Neuronal stem cell (in vitro differentiated cells): ENCODE results near the gene PPOX.
A peak's percentile ranks its signal among the peaks of the same experiment; 100 is the strongest.

ENCODE experiments used
- DNase-seq: peaks from one replicate; pipeline ENCODE4 v3.0.0-alpha.2; 2013; ENCODE audit warnings: low spot score
- H2AFZ ChIP-seq: one replicate; pipeline ENCODE4 v1.6.1; 2013; ENCODE audit warnings: mild to moderate bottlenecking, low read length, inconsistent platforms
- H2AK5ac ChIP-seq: 2 replicates; pipeline ENCODE4 v1.6.1; 2013; ENCODE audit warnings: low read depth, mild to moderate bottlenecking, inconsistent platforms, low read length, moderate library complexity, mixed read lengths
- H2BK120ac ChIP-seq: 2 replicates; pipeline ENCODE4 v1.6.1; 2013; ENCODE audit warnings: low read depth, mild to moderate bottlenecking, inconsistent platforms, low read length, moderate library complexity, mixed read lengths
- H2BK12ac ChIP-seq: one replicate; pipeline ENCODE4 v1.6.1; 2013; ENCODE audit warnings: low read length, inconsistent platforms
- H2BK15ac ChIP-seq: 2 replicates; pipeline ENCODE4 v1.6.1; 2013; ENCODE audit warnings: mild to moderate bottlenecking, low read length, inconsistent platforms, mixed read lengths
- H2BK5ac ChIP-seq: one replicate; pipeline ENCODE4 v1.6.1; 2013; ENCODE audit warnings: inconsistent platforms, mild to moderate bottlenecking, low read length, moderate library complexity
- H3K14ac ChIP-seq: one replicate; pipeline ENCODE4 v1.6.1; 2013; ENCODE audit warnings: low read length, inconsistent platforms
- H3K18ac ChIP-seq: 2 replicates; pipeline ENCODE4 v1.6.1; 2013; ENCODE audit warnings: low read length, inconsistent platforms
- H3K23ac ChIP-seq: 2 replicates; pipeline ENCODE4 v1.6.1; 2013; ENCODE audit warnings: low read depth, mild to moderate bottlenecking, mixed read lengths, low read length, inconsistent platforms; ENCODE audit not compliant: poor library complexity
- H3K27ac ChIP-seq: replicated peaks from 3 replicates; pipeline ENCODE4 v1.5.1; 2013; ENCODE audit warnings: low read length, inconsistent platforms
- H3K27me3 ChIP-seq, 3 experiments: 2 replicates each; pipeline ENCODE4 v1.6.1; 2013; ENCODE audit warnings: low read length in 3 of 3, mild to moderate bottlenecking in 2 of 3, inconsistent platforms in 1 of 3, low read depth in 1 of 3, mixed read lengths in 1 of 3, moderate library complexity in 1 of 3; ENCODE audit not compliant: control insufficient read depth in 3 of 3, insufficient read depth in 3 of 3
- H3K36me3 ChIP-seq, 2 donors: replicated peaks in 1 of 2; 2 replicates each; pipeline ENCODE4 v1.6.1; 2013; ENCODE audit warnings: low read length in 2 of 2; ENCODE audit not compliant: control insufficient read depth in 2 of 2, insufficient read depth in 2 of 2
- H3K4ac ChIP-seq: 2 replicates; pipeline ENCODE4 v1.6.1; 2013; ENCODE audit warnings: inconsistent platforms, mild to moderate bottlenecking, low read length, moderate library complexity
- H3K4me1 ChIP-seq, 2 donors: 1 replicate in 1 of 2; 2 replicates in 1 of 2; pipeline ENCODE4 v1.6.1; 2013; ENCODE audit warnings: low read length in 2 of 2, low read depth in 1 of 2; ENCODE audit not compliant: control insufficient read depth in 2 of 2, insufficient read depth in 1 of 2
- H3K4me2 ChIP-seq: one replicate; pipeline ENCODE4 v1.6.1; 2013; ENCODE audit warnings: mild to moderate bottlenecking, low read length, inconsistent platforms; ENCODE audit not compliant: insufficient read depth, poor library complexity, severe bottlenecking
- H3K4me3 ChIP-seq, 2 donors: 2 replicates each; pipeline ENCODE4 v1.5.1; 2013; ENCODE audit warnings: low read length in 2 of 2, mild to moderate bottlenecking in 2 of 2, inconsistent platforms in 1 of 2, moderate library complexity in 1 of 2
- H3K79me1 ChIP-seq: one replicate; pipeline ENCODE4 v1.6.1; 2013; ENCODE audit warnings: low read depth, mild to moderate bottlenecking, inconsistent platforms, low read length, moderate library complexity
- H3K9ac ChIP-seq: one replicate; pipeline ENCODE4 v1.6.1; 2013; ENCODE audit warnings: mild to moderate bottlenecking, low read depth, low read length, inconsistent platforms; ENCODE audit not compliant: poor library complexity
- H3K9me3 ChIP-seq, 2 donors: replicated peaks in 1 of 2; 2 replicates each; pipeline versions ENCODE3 to v1.6.1; 2013; ENCODE audit warnings: low read length in 2 of 2, mild to moderate bottlenecking in 2 of 2, inconsistent platforms in 1 of 2, low read depth in 1 of 2, mixed read lengths in 1 of 2, moderate library complexity in 1 of 2; ENCODE audit not compliant: control insufficient read depth in 2 of 2, insufficient read depth in 1 of 2
- H4K8ac ChIP-seq: one replicate; pipeline ENCODE4 v1.6.1; 2013; ENCODE audit warnings: low read depth, mild to moderate bottlenecking, inconsistent platforms, low read length, moderate library complexity
- H4K91ac ChIP-seq: one replicate; pipeline ENCODE4 v1.6.1; 2013; ENCODE audit warnings: low read length, low read depth, mild to moderate bottlenecking, inconsistent platforms; ENCODE audit not compliant: poor library complexity
- WGBS, 2 donors: extraction: QIAGEN DNeasy Blood & Tissue Kit; methylation state at CpG; one replicate each; pipeline ENCODE4 v1.1.7; 2013; ENCODE audit warnings: missing lambda C conversion rate in 2 of 2, mixed read lengths in 1 of 2; ENCODE audit not compliant: insufficient read length in 2 of 2, insufficient replicate concordance in 1 of 2; ENCODE audit errors: extremely low coverage in 2 of 2; 5-methylcytosine and 5-hydroxymethylcytosine counted together

The PPOX gene

GRCh38 chr1:161166669-161167548 lies 683 bp downstream of the PPOX start:
- Histone ChIP-seq H4K8ac (no peak overlapping the region), H3K36me3 (peaks cover 44 to 62% of the 10 kb centered on the region in 2 donors), H3K9me3 (no peaks in the 10 kb centered on the region), H2BK15ac (no peak overlapping the region), H3K14ac (peak overlapping the region; percentile 1), H2BK12ac (no peak overlapping the region), H3K79me1 (peaks cover 2% of the 10 kb centered on the region), H3K9ac (peak overlapping the region; percentile 91), H2AK5ac (peak overlapping the region; percentile 61), H3K4me3 (peak overlapping the region; percentile 67 to 86), H3K27me3 (no peaks in the 10 kb centered on the region), H4K91ac (no peak overlapping the region), H2BK5ac (peak overlapping the region; percentile 72), H3K4me1 (peaks cover 3 to 4% of the 10 kb centered on the region in 2 donors), H3K27ac (peak overlapping the region; percentile 62), H3K4me2 (peak overlapping the region; percentile 100), H3K23ac (peak overlapping the region; percentile 96), H3K4ac (no peak overlapping the region), H3K18ac (peak overlapping the region; percentile 86), H2AFZ (peak overlapping the region; percentile 75), H2BK120ac (no peak overlapping the region)
- WGBS, 2 donors: no CpG with 5 or more reads among the region's 33 CpGs
- no peak for DNase-seq

DNA sequence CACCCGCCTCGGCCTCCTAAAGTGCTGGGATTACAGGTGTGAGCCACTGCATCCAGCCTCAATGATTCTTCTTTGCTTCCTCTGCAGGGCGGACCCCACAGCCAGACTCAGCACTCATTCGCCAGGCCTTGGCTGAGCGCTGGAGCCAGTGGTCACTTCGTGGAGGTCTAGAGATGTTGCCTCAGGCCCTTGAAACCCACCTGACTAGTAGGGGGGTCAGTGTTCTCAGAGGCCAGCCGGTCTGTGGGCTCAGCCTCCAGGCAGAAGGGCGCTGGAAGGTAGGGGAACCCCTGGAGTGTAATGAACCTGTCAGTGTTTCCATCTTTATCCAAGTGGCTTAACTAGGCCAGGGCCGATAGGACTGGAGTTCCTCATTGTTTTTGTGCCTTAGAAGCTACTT lies 2.7 kb downstream of the PPOX start:
- H2BK15ac ChIP-seq: no peak overlapping the region
- H3K79me1 ChIP-seq: peaks cover 2% of the 10 kb centered on the region
- no peak overlapping the region for H4K91ac ChIP-seq
- no peak overlapping the region for H2BK120ac ChIP-seq
- H3K9ac ChIP-seq: no peak overlapping the region
- H3K27ac ChIP-seq: no peak overlapping the region
- H3K27me3 ChIP-seq: no peaks in the 10 kb centered on the region
- WGBS, 2 donors: no CpG with 5 or more reads among the region's 9 CpGs
- H3K23ac ChIP-seq: no peak overlapping the region
- H3K18ac ChIP-seq: no peak overlapping the region
- H3K9me3 ChIP-seq: no peaks in the 10 kb centered on the region
- peaks cover 3 to 4% of the 10 kb centered on the region in 2 donors for H3K4me1 ChIP-seq
- H3K4ac ChIP-seq: no peak overlapping the region
- H3K4me3 ChIP-seq: no peak overlapping the region
- H3K4me2 ChIP-seq: no peak overlapping the region
- no peak for DNase-seq
- no peak overlapping the region for H3K14ac ChIP-seq
- no peak overlapping the region for H2AFZ ChIP-seq
- no peak overlapping the region for H2BK12ac ChIP-seq
- H2BK5ac ChIP-seq: no peak overlapping the region
- H3K36me3 ChIP-seq: peaks cover 44 to 62% of the 10 kb centered on the region in 2 donors
- H2AK5ac ChIP-seq: no peak overlapping the region
- H4K8ac ChIP-seq: no peak overlapping the region

GRCh38 chr1:161171191-161171590 lies 5.0 kb downstream of the PPOX start:
- no peak for DNase-seq
- Histone ChIP-seq H3K79me1 (peaks cover 2% of the 10 kb centered on the region), H3K4ac (no peak overlapping the region), H3K27ac (no peak overlapping the region), H3K4me1 (peaks cover 2 to 3% of the 10 kb centered on the region in 2 donors), H4K91ac (no peak overlapping the region), H2BK120ac (no peak overlapping the region), H3K4me2 (no peak overlapping the region), H3K36me3 (peaks cover 50 to 69% of the 10 kb centered on the region in 2 donors), H3K9ac (no peak overlapping the region), H2BK5ac (no peak overlapping the region), H3K14ac (no peak overlapping the region), H2AK5ac (no peak overlapping the region), H3K27me3 (no peaks in the 10 kb centered on the region), H2BK15ac (no peak overlapping the region), H3K18ac (no peak overlapping the region), H4K8ac (no peak overlapping the region), H3K9me3 (no peaks in the 10 kb centered on the region), H2AFZ (no peak overlapping the region), H3K4me3 (no peak overlapping the region), H2BK12ac (no peak overlapping the region), H3K23ac (no peak overlapping the region)
- no CpG with 5 or more reads among the region's 5 CpGs for WGBS, 2 donors

DNA sequence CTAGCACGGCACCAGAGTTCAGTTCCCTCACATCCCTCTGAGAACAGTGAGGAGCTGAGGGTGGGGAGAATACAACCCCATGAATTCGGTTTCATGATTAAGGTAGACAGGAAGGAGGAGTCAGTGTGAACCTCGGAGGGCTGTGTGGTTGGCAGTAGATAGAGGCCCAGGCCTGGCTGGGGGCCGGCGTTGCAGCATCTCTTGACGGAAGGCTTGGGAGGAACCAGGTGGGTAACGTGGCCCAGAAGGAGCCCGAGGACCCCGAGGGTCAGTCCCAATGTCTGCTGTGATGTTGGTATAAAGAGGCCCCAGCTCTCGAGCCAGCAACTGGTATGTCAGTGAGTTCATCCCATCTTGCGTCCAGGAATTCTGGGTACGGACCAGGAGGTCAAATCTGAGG lies 5.5 kb downstream of the PPOX start:
- H3K4me3 ChIP-seq: no peak overlapping the region
- H3K27me3 ChIP-seq: no peaks in the 10 kb centered on the region
- H3K36me3 ChIP-seq: peaks cover 50 to 69% of the 10 kb centered on the region in 2 donors
- no peak overlapping the region for H3K23ac ChIP-seq
- no peak overlapping the region for H2AK5ac ChIP-seq
- H3K14ac ChIP-seq: no peak overlapping the region
- no peak overlapping the region for H2BK5ac ChIP-seq
- DNase-seq: no peak
- no peaks in the 10 kb centered on the region for H3K9me3 ChIP-seq
- no CpG with 5 or more reads among the region's 12 CpGs for WGBS, 2 donors
- H3K79me1 ChIP-seq: peaks cover 3% of the 10 kb centered on the region
- H3K9ac ChIP-seq: no peak overlapping the region
- H2BK15ac ChIP-seq: no peak overlapping the region
- H3K4ac ChIP-seq: no peak overlapping the region
- H3K4me2 ChIP-seq: no peak overlapping the region
- H2BK120ac ChIP-seq: no peak overlapping the region
- no peak overlapping the region for H4K91ac ChIP-seq
- no peak overlapping the region for H2BK12ac ChIP-seq
- H3K4me1 ChIP-seq: peaks cover 7% of the 10 kb centered on the region in 2 donors
- no peak overlapping the region for H2AFZ ChIP-seq
- no peak overlapping the region for H3K18ac ChIP-seq
- no peak overlapping the region for H3K27ac ChIP-seq
- no peak overlapping the region for H4K8ac ChIP-seq
